Neural cell (in vitro differentiated cells): Measurements from ENCODE around the gene SPATA31E1. TPM values are rescaled to one million over a fixed set of nuclear protein-coding genes. Genes with fewer than 3 reads are reported as not detected.

Source experiments
- H2AFZ ChIP-seq: fragments of 200-600, 300-800 bp; sonication (generic), shearing (Covaris generic); 2 replicates; pipeline ENCODE4 v1.6.0; 2014; ENCODE audit warnings: low read depth, mild to moderate bottlenecking, antibody characterized with exemption, low read length, moderate library complexity
- H3F3A ChIP-seq: fragments of 200-600 bp; shearing (Covaris generic); 2 replicates; pipeline ENCODE4 v1.6.1; 2016; ENCODE audit warnings: mild to moderate bottlenecking, moderate library complexity, mixed read lengths, antibody characterized with exemption, low read length; ENCODE audit not compliant: insufficient read depth, poor library complexity, severe bottlenecking
- H3K27ac ChIP-seq: fragments of 200-600, 300-800 bp; sonication (generic), shearing (Covaris generic); 2 replicates; pipeline ENCODE4 v1.5.1; 2014; ENCODE audit warnings: mild to moderate bottlenecking, low read length, moderate library complexity
- H3K27me3 ChIP-seq: fragments of 300-800, 200-600 bp; sonication (generic), shearing (Covaris generic); 2 replicates; pipeline ENCODE4 v1.6.0; 2014; ENCODE audit warnings: mild to moderate bottlenecking, low read depth, low read length, moderate library complexity; ENCODE audit not compliant: insufficient read depth
- H3K36me3 ChIP-seq: fragments of 300-800, 200-600 bp; sonication (generic), shearing (Covaris generic); 2 replicates; pipeline ENCODE4 v1.5.1; 2014; ENCODE audit warnings: mild to moderate bottlenecking, antibody characterized with exemption, low read length, moderate library complexity; ENCODE audit not compliant: insufficient read depth
- H3K4me2 ChIP-seq: fragments of 300-800, 200-600 bp; sonication (generic), shearing (Covaris generic); 2 replicates; pipeline ENCODE4 v1.6.0; 2014; ENCODE audit warnings: mild to moderate bottlenecking, low read length
- H3K4me3 ChIP-seq: fragments of 300-800, 200-600 bp; sonication (generic), shearing (Covaris generic); 2 replicates; pipeline ENCODE4 v1.5.1; 2014; ENCODE audit warnings: mild to moderate bottlenecking, low read length, moderate library complexity
- H3K79me2 ChIP-seq: fragments of 200-600 bp; shearing (Covaris generic); replicated peaks from 2 replicates; pipeline ENCODE4 v1.6.0; 2014; ENCODE audit warnings: mild to moderate bottlenecking, low read length, moderate library complexity; ENCODE audit not compliant: insufficient read depth
- H3K9ac ChIP-seq: fragments of 300-800, 200-600 bp; sonication (generic), shearing (Covaris generic); 2 replicates; pipeline ENCODE4 v1.6.1; 2016; ENCODE audit warnings: mild to moderate bottlenecking, low read length, mixed read lengths
- H3K9me2 ChIP-seq: fragments of 200-600 bp; shearing (Covaris generic); 2 replicates; pipeline ENCODE4 v1.6.1; 2016; ENCODE audit warnings: mild to moderate bottlenecking, low read length, mixed read lengths; ENCODE audit not compliant: insufficient read depth
- H3K9me3 ChIP-seq: fragments of 200-600, 300-800 bp; sonication (generic), shearing (Covaris generic); 2 replicates; pipeline ENCODE4 v1.6.1; 2016; ENCODE audit warnings: mild to moderate bottlenecking, mixed run types, low read length, moderate library complexity, mixed read lengths
- H4K20me1 ChIP-seq: fragments of 200-600 bp; shearing (Covaris generic); 2 replicates; pipeline ENCODE4 v1.6.1; 2016; ENCODE audit warnings: mild to moderate bottlenecking, mixed run types; ENCODE audit not compliant: insufficient read depth
- CTCF ChIP-seq: fragments of 450-650 bp; IDR thresholded peaks from 2 replicates; pipeline ENCODE4 v1.5.1; 2014; ENCODE audit warnings: antibody characterized with exemption, mild to moderate bottlenecking, moderate library complexity; ENCODE audit not compliant: poor library complexity, severe bottlenecking
- EP300 ChIP-seq: fragments of 450-650 bp; conservative IDR thresholded peaks from 2 replicates; pipeline ENCODE4 v1.6.1; 2014; ENCODE audit warnings: antibody characterized with exemption, mild to moderate bottlenecking, moderate library complexity; ENCODE audit not compliant: poor library complexity, severe bottlenecking
- EZH2 ChIP-seq: fragments of 200-600, 300-800 bp; shearing (Covaris generic), sonication (generic); IDR thresholded peaks from 2 replicates; pipeline ENCODE4 v1.6.1; 2014; ENCODE audit warnings: antibody characterized with exemption, low read length, borderline replicate concordance, mild to moderate bottlenecking; ENCODE audit not compliant: insufficient read depth, poor library complexity, severe bottlenecking
- MXI1 ChIP-seq: fragments of 450-650 bp; conservative IDR thresholded peaks from 2 replicates; pipeline ENCODE4 v1.6.1; 2014; ENCODE audit warnings: antibody characterized with exemption, mild to moderate bottlenecking; ENCODE audit not compliant: poor library complexity, severe bottlenecking
- POLR2AphosphoS5 ChIP-seq: IDR thresholded peaks from 2 replicates; pipeline ENCODE4 v1.6.1; 2012
- RAD21 ChIP-seq: fragments of 450-650 bp; conservative IDR thresholded peaks from 2 replicates; pipeline ENCODE4 v1.6.1; 2014; ENCODE audit warnings: antibody characterized with exemption, mild to moderate bottlenecking, moderate library complexity
- REST ChIP-seq: IDR thresholded peaks from 2 replicates; pipeline ENCODE4 v1.6.1; 2012; ENCODE audit warnings: borderline replicate concordance
- SMC3 ChIP-seq: fragments of 450-650 bp; conservative IDR thresholded peaks from 2 replicates; pipeline ENCODE4 v1.6.1; 2014; ENCODE audit warnings: antibody characterized with exemption, mild to moderate bottlenecking, moderate library complexity; ENCODE audit not compliant: poor library complexity
- TAF1 ChIP-seq: IDR thresholded peaks from 2 replicates; pipeline ENCODE4 v1.6.1; 2012; ENCODE audit warnings: low read depth
- polyA plus RNA-seq: library from polyadenylated mRNA; depleted of rRNA; stranded (reverse); fragments of >200 nt; gene quantifications from 2 replicates; pipeline ENCODE4 v1.2.3, GENCODE V29; 2014

SPATA31E1 gene
- polyA plus RNA-seq, 1 donor from 2014 or later = not detected

GRCh38 chr9:87859786-87860185 lies 22.9 kb upstream of the SPATA31E1 start:
- no peak overlapping the region for H3K4me2 ChIP-seq
- TF ChIP-seq CTCF (no peak), SMC3 (no peak), RAD21 (no peak), MXI1 (no peak), TAF1 (no peak), POLR2AphosphoS5 (no peak), REST (no peak), EZH2 (no peak), EP300 (no peak)

GRCh38 chr9:87861332-87861731 lies 21.3 kb upstream of the SPATA31E1 start:
- Histone ChIP-seq H3K79me2 (no peaks in the 10 kb centered on the region), H3K9ac (no peak overlapping the region), H3K4me3 (no peak overlapping the region), H3K27ac (no peak overlapping the region), H2AFZ (no peak overlapping the region), H3K4me2 (no peak overlapping the region), H3K9me3 (peaks cover 4% of the 10 kb centered on the region), H3K27me3 (no peaks in the 10 kb centered on the region), H3F3A (no peaks in the 10 kb centered on the region), H4K20me1 (no peaks in the 10 kb centered on the region), H3K9me2 (no peaks in the 10 kb centered on the region), H3K36me3 (no peaks in the 10 kb centered on the region)
- TF ChIP-seq MXI1 (no peak), CTCF (no peak), POLR2AphosphoS5 (no peak), TAF1 (no peak), RAD21 (no peak), SMC3 (no peak), EP300 (no peak), REST (no peak), EZH2 (no peak)

More at GRCh38 chr9:87859786-87860185, 22.9 kb upstream of the SPATA31E1 start:
- H3F3A ChIP-seq = no peaks in the 10 kb centered on the region
- peaks cover 4% of the 10 kb centered on the region for H3K9me3 ChIP-seq
- H3K27me3 ChIP-seq = no peaks in the 10 kb centered on the region
- no peak overlapping the region for H3K4me3 ChIP-seq
- no peaks in the 10 kb centered on the region for H4K20me1 ChIP-seq
- H3K9ac ChIP-seq = no peak overlapping the region
- no peak overlapping the region for H3K27ac ChIP-seq
- no peaks in the 10 kb centered on the region for H3K9me2 ChIP-seq
- no peaks in the 10 kb centered on the region for H3K36me3 ChIP-seq
- H2AFZ ChIP-seq = no peak overlapping the region
- no peaks in the 10 kb centered on the region for H3K79me2 ChIP-seq
